GM18951 (cell line): ENCODE measurements around the gene DIAPH2.

Source experiments
- POLR2A ChIP-seq: IDR thresholded peaks from 4 replicates; pipeline ENCODE4 v1.6.1; 2011; ENCODE audit warnings: mild to moderate bottlenecking; ENCODE audit not compliant: insufficient read length, insufficient read depth; ENCODE audit errors: extremely low read depth
- in situ Hi-C: fragments of 300-500 bp; cut with MboI; formaldehyde crosslinking; loops from one replicate; pipeline ENCODE4 v1.12.0; 2022; ENCODE audit warnings: low sequenced_read_pairs, mixed read lengths, inconsistent platforms; ENCODE audit not compliant: unreplicated experiment

Gene DIAPH2

GRCh38 chrX:97563531-97564133 is 879.0 kb downstream of the DIAPH2 start:
- no peak for TF ChIP-seq POLR2A
- in situ Hi-C loops: no loop called here

- in situ Hi-C loops: no loop called here
- TF ChIP-seq POLR2A: no peak
These were observed 879.9 kb downstream of the DIAPH2 start for GRCh38 chrX:97564496-97564895.

- no peak for TF ChIP-seq POLR2A
- in situ Hi-C loops: no loop called here
These were observed 902.5 kb downstream of the DIAPH2 start for GRCh38 chrX:97587171-97587570.

GRCh38 chrX:97594646-97595224 is 910.1 kb downstream of the DIAPH2 start:
- TF ChIP-seq POLR2A: no peak
- in situ Hi-C loops: no loop called here

GRCh38 chrX:97597954-97598353 is 913.3 kb downstream of the DIAPH2 start:
- in situ Hi-C loops: no loop called here

GRCh38 chrX:97602465-97603258 is 918.0 kb downstream of the DIAPH2 start:
- in situ Hi-C loops: no loop called here

More at GRCh38 chrX:97597954-97598353, 913.3 kb downstream of the DIAPH2 start:
- no peak for TF ChIP-seq POLR2A

GRCh38 chrX:97605271-97605670 is 920.6 kb downstream of the DIAPH2 start:
- TF ChIP-seq POLR2A: no peak
- in situ Hi-C loops: no loop called here

More at GRCh38 chrX:97602465-97603258, 918.0 kb downstream of the DIAPH2 start:
- TF ChIP-seq POLR2A: no peak

GRCh38 chrX:97609357-97609756 is 924.7 kb downstream of the DIAPH2 start:
- no peak for TF ChIP-seq POLR2A
- in situ Hi-C loops: no loop called here

GRCh38 chrX:97609938-97610337 is 925.3 kb downstream of the DIAPH2 start:
- no peak for TF ChIP-seq POLR2A
- in situ Hi-C loops: no loop called here

GRCh38 chrX:97616883-97617530 is 932.4 kb downstream of the DIAPH2 start:
- in situ Hi-C loops: no loop called here
- no peak for TF ChIP-seq POLR2A

- no peak for TF ChIP-seq POLR2A
- in situ Hi-C loops: no loop called here
These were observed 934.9 kb downstream of the DIAPH2 start for GRCh38 chrX:97619499-97619898.

- in situ Hi-C loops: no loop called here
- no peak for TF ChIP-seq POLR2A
These were observed 937.5 kb downstream of the DIAPH2 start for GRCh38 chrX:97622111-97622510.

- TF ChIP-seq POLR2A: no peak
- in situ Hi-C loops: no loop called here
These were observed 943.7 kb downstream of the DIAPH2 start for GRCh38 chrX:97628326-97628725.
